ENCODE measurements around the gene RNF182.

- TF ChIP-seq POLR2AphosphoS5 (IDR thresholded peaks at IDR 0.05; ENCODE audit: borderline replicate concordance, low read depth, low read length) (no peak), EZH2 (IDR thresholded peaks at IDR 0.05) (no peak), FOXP2 (optimal IDR thresholded peaks at IDR 0.05; ENCODE audit: control extremely low read depth, extremely low read length, insufficient read depth) (no peak)
These were observed 76.7 kb downstream of the RNF182 start for GRCh38 chr6:14001329-14002012.
